Measurements from ENCODE around the gene GRIK3.

DNA sequence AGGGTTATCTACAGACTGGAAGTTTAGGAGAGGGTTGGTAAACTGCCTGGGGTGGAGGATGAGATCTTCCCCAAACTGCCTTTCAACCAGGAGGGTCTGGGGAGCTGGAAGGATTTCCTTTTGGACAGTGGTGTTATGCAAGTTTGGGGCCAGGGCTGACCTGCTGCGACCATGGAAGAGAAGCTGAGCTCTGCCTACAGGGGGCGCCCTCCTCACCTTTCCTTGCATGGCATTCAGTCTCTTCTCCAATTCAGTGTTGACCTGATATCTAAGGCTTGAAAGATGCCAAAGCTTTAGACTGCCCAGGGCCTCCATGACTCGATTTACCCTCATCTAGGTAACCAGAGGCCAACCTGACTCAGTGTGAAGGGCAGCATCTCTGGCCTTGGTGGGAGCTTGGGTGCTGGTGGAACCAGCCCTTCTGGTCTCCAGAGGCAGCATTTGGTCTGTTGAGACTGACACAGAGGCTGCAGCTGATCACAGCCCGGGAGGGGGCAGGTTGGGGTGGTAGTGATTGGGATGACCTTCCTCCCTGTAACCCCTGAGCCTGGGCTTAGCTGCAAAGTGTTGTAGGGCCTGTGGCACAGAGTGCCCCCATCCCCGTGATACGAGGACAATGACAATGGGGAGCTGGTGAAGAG lies 170.0 kb downstream of the GRIK3 start:
- TF ChIP-seq, protein P1, sequence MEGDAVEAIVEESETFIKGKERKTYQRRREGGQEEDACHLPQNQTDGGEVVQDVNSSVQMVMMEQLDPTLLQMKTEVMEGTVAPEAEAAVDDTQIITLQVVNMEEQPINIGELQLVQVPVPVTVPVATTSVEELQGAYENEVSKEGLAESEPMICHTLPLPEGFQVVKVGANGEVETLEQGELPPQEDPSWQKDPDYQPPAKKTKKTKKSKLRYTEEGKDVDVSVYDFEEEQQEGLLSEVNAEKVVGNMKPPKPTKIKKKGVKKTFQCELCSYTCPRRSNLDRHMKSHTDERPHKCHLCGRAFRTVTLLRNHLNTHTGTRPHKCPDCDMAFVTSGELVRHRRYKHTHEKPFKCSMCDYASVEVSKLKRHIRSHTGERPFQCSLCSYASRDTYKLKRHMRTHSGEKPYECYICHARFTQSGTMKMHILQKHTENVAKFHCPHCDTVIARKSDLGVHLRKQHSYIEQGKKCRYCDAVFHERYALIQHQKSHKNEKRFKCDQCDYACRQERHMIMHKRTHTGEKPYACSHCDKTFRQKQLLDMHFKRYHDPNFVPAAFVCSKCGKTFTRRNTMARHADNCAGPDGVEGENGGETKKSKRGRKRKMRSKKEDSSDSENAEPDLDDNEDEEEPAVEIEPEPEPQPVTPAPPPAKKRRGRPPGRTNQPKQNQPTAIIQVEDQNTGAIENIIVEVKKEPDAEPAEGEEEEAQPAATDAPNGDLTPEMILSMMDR (IDR thresholded peaks at IDR 0.05): peak; percentile 66
- TF ChIP-seq ZFX (IDR thresholded peaks at IDR 0.05; ENCODE audit: borderline replicate concordance): no peak

Measured in 22Rv1 (cell line).